GM10248 (cell line): Measurements from ENCODE around the gene GRM1.

Experiments
- CTCF ChIA-PET: fragments of 300-600 bp; sonication (Branson Sonifier 250); formaldehyde crosslinking; extraction: SDS; loops from one replicate; lab custom pipeline; 2021; ENCODE audit warnings: antibody characterized with exemption; lab: Yijun Ruan, JAX
- POLR2A ChIA-PET: fragments of 350-650 bp; sonication (Branson Sonifier 250); formaldehyde crosslinking; extraction: SDS; loops from one replicate; lab custom pipeline; 2020; ENCODE audit warnings: antibody characterized with exemption; lab: Yijun Ruan, JAX
- DNase-seq: peaks from one replicate; pipeline ENCODE4 v3.0.0; 2012; ENCODE audit errors: extremely low spot score
- CTCF ChIP-seq: IDR thresholded peaks from 2 replicates; pipeline ENCODE4 v1.5.1; 2012; ENCODE audit warnings: mild to moderate bottlenecking, low read depth; ENCODE audit errors: extremely low read depth, missing control alignments, control extremely low read depth

GRM1 gene

GRCh38 chr6:146209942-146210341 lies 181.1 kb downstream of the GRM1 start:
- ChIA-PET CTCF (no interaction called here), POLR2A (no interaction called here)
- no peak for DNase-seq
- TF ChIP-seq CTCF = no peak

GRCh38 chr6:146210406-146211083 lies 181.7 kb downstream of the GRM1 start:
- TF ChIP-seq CTCF = no peak
- CTCF ChIA-PET = no interaction called here
- POLR2A ChIA-PET = no interaction called here

GRCh38 chr6:146211646-146212045 lies 182.8 kb downstream of the GRM1 start:
- DNase-seq = no peak
- ChIA-PET CTCF (no interaction called here), POLR2A (no interaction called here)
- no peak for TF ChIP-seq CTCF

More at GRCh38 chr6:146210406-146211083, 181.7 kb downstream of the GRM1 start:
- no peak for DNase-seq

- no peak for DNase-seq
- no peak for TF ChIP-seq CTCF
- CTCF ChIA-PET = interaction anchor here (1.2 kb wide), 1 partner anchor 12 kb away, joined by 4 read pairs; no protein-coding TSS in a partner anchor
- POLR2A ChIA-PET = no interaction called here
These were observed 183.9 kb downstream of the GRM1 start for GRCh38 chr6:146212781-146213180.

GRCh38 chr6:146219101-146219500 lies 190.2 kb downstream of the GRM1 start:
- DNase-seq = no peak
- no peak for TF ChIP-seq CTCF
- ChIA-PET CTCF (no interaction called here), POLR2A (no interaction called here)

- ChIA-PET CTCF (interaction anchor here (1.3 kb wide), 1 partner anchor 11 kb away, joined by 4 read pairs; no protein-coding TSS in a partner anchor), POLR2A (no interaction called here)
- TF ChIP-seq CTCF = no peak
- no peak for DNase-seq
These were observed 195.6 kb downstream of the GRM1 start for GRCh38 chr6:146224449-146224848.
